CD4-positive, alpha-beta T cell treated with Interleukin-17A for 4 hours (primary cell): ENCODE measurements around the gene KAT2A.

ENCODE experiments used
- DNase-seq: peaks from one replicate; pipeline ENCODE4 v3.0.0-alpha.2; 2020; ENCODE audit warnings: mixed read lengths

Gene KAT2A

DNA sequence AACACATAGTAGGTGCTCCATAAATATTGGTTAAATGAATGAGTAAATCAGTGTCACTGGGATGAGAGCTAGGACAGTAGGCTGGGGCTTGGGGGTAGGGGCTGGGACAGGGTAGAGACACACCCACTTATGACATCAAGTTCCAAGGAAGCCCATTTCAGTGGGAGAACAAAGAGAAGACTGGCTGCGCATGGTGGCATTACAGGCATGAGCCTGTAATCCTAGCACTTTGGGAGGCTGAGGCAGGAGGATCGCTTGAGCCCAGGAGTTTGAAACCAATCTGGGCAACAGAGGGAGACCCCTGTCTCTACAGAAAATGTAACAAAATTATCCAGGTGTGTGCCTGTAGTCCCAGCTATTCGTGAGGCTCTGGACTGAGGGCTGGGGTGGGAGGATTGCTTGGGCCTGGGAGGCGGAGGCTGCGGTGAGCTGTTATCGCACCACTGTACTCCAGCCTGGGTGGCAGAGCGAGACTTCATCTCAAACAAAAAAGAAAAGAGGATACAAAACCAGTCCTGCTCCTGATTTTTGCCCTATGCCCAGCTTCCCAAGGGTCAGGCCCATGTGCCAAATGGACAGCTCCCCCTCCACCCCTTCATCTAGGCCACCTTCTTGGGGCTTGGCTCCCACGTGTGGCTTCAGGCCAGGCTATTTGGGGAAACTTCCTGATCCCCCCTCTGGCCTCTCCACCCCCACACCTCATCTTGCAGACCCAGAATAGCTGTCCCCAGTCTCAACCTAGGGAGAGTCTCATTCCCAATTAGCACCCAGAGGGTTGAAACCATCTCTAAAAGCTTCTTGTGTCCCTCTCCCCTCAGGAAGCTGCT is 30.0 kb downstream of the KAT2A start:
- DNase-seq = no peak

DNA sequence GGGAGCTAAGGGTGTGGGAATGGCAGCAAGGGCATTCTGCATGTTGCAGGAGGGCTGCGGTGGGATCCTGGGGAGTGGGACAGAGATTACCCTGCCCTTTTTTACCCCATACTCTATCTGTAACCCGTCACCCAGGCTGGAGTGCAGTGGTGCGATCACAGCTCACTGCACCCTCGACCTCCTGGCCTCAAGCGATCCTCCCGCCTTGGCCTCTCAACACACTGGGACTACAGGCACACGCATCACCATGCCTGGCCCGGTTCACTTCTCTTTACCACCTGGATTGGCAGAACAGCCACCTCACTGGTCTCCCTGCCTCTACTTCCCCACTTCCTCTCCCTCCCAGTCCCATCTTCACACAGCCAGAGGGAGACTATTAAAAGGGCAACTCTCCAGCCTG is 32.4 kb downstream of the KAT2A start:
- no peak for DNase-seq

DNA sequence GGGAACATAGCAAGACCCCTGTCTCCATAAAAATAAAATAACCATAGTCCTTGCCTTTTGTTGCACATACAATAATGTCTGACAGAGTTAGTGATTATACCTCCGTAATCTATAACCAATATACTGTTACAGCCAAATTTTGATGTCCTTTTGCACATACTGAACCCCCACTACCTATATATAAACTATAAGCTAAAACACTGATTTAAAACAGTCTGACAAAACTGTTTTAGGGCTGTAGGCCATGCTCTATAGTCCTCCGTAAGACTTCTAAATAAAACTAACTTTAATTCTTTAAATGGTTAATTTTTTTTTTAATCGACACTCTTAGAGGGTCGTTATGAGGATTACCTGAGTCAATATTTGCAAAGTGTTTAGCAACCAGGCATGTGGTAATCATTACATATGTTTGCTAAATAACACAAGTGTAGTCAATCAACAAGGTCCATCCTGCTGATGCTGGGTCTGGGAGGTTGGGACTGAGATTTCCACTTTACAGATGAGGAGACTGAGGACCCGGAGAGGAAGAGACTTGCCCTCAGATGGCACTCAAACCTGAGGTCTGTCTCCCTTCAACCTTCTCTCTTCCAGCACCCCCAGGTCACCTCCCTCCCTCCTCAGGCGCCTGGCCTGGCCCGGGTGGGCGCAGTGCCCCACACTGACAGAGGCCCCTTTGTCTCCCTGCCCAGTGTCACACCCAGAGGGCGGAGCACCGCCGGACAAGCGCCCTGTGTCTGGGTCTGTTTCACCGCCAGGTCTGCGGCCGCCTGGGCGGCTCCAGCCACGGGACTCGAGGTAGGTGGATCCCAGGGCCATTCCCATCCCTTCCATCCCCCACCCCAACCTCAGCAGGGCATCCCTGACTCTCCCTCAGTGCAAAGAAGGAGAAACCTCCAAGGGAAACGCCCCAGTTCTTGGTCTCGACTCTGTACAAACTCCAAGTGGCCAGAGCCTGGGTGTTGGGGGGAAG is 33.1 kb downstream of the KAT2A start:
- DNase-seq = no peak

DNA sequence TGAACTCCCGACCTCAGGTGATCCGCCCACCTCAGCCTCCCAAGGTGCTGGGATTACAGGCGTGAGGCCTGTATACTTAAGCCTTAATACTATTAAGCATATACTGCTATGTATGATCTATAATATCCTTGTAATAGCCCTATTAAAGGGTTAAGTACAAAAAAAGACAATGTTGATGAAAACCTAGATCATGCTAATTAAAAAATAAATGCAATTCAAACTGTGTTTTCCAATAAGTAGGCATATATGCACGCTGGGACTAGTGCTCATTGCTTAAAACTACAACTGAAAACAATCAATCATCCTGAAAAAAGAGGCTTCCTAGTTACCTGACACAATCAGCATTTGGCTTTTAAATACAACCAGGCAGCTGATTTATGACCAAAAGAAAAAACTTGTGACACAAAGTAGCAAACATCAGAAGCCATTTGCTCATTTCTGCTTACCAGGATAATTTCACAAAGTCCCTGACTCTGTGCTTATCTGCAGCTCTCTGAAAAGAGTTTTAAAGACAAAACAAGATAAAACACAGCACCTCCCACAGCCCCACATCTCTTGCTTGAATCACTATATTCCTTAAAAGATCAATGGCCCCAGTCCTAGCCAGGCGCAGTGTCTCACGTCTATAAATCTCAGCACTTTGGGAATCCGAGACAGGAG is 34.0 kb downstream of the KAT2A start:
- DNase-seq = no peak

DNA sequence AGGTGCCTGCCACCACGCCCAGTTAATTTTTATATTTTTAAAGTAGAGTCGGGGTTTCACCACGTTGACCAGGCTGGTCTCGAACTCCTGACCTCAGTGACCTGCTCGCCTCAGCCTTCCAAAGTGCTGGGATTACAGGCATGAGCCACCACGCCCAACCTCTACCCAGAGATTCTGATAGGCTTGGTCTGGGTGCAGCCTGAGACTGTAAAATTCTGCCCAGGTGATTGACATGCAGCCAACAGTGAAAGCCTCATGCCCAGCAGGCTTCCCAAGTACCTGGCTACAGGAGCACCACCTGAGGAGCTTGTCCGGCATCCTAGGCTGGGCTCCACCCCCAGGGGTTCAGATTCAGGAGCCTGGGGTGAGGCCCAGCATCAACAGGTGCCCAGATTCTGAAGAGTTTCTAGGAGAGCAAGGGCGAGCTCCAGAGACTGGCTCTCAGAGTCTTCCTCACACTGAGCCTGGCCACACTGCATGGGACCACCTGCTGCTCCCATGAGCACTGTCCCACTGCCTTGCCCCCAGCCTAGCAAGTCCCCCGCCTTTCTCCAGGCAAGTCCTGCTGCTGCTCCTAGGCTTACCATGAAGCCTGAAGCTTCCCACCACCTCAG is 39.5 kb downstream of the KAT2A start:
- no peak for DNase-seq

DNA sequence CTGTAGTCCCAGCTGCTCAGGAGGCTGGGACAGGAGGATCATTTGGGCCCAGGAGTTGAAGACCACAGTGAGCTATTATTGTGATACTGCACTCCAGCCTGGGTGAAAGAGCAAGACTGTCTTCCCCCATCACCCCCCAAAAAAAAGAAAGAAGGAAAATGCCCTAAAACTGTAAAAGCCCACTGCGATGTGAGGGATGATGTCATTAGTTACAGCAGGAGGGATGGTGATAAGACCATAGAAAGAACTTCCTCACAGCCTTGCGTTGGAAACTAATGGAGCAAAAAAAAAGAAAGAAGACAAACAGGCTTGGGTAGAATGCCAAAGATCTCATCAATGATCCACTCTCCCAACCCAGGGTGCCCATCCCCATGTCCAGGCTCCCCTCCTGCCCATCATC is 41.6 kb downstream of the KAT2A start:
- DNase-seq = no peak

DNA sequence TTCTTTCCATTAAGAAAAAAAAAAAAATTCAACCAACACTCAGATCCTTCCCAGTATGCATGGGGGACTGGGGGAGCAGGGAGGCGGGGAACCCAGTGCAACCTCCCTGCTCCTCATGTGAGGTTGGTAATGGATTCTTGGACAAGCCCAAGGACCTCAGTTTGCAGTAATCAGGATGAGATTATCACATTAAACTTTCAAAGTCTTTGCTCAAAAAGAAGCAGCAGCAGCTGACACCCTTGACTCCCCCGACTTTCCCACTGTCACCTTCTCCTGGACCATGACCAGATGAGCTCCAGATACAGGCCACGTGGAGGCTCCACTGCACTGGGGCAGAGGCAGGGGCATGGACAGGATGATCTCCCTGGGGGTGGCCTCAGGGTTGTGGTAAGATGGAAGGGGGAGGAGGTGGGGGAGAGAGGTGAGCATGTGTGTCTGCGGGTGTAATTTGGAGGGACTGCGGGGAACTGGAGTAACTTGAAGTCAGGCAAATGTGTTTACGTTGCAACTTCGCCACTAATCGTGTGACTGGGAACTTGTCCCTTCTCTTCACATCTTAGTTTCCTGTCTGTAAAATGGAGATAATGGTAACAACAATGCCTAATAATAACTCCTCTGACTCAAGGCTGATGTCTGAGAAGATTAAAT is 42.6 kb downstream of the KAT2A start:
- DNase-seq = no peak

DNA sequence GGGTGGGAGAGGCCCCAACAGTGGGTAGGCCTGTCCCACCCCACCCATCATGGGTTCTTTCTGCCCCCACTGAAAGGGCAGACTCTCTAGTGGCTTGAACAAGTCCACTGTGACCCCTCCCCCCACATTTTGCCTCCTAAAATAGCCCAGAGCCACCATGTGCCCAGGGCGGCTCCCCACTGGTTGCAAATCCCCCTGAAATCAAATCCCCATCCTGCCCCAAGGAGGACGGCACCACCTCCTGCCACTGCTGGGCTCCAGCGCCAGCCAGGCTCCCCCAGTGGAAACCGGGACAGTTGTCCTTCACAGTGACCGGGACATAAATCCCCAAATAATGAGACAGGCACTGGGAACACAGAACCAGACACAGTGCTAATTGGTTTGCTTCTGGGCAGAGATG is 43.4 kb downstream of the KAT2A start:
- no peak for DNase-seq

DNA sequence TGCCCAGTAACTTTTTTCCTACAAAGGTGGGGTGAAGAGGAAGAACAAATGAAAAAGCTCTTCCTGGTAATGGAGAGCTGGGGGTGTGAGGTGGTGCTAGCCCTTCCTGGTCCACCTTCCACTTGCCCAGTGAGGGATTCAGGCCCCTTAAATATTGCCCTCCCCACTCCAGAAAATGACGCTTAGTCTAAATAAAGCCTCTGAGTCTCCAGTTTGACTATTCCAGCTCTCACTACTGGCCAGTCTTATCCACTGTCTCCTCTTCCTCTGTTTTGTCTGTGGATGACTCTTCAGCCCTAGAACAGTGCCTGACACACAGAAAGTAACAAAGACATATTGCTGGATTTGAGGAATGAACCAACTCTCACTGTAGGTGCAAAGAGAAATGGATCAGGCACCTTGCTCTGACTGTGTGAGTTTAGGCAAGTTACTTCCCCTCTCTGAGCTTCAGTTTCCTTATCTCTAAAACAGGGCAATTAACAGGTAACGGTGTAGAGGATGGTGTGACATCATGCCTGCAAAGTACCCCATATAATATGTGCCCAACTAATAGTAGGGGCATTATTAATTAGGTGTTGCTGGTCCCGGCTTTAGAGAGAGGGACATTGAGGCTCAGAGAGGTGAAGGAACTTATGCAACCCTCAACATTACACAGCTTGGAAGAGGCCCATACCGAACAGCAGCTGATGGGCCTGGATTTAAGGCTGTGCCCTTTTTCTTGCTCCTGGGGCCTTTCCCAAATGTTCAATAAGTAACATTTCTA is 44.2 kb downstream of the KAT2A start:
- DNase-seq = no peak

DNA sequence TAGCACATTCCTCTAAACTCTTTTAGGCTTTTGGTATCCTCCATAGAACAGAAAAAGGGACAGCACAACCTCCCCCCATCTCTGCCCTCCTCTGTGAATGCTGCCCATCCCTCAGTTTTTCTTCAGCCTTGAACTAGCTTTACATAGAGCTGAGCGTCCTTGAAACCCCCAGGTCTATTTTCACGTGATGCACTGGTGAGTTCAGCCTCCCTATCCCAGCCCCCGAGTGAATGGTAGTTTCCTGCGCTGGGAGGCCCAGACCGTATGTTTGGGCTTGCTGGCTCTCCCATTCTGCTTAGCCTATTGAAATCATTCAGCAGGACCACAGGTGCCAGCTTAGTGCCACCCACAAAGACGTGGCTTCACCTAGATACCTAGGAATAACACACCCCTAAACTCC is 45.4 kb downstream of the KAT2A start:
- no peak for DNase-seq

DNA sequence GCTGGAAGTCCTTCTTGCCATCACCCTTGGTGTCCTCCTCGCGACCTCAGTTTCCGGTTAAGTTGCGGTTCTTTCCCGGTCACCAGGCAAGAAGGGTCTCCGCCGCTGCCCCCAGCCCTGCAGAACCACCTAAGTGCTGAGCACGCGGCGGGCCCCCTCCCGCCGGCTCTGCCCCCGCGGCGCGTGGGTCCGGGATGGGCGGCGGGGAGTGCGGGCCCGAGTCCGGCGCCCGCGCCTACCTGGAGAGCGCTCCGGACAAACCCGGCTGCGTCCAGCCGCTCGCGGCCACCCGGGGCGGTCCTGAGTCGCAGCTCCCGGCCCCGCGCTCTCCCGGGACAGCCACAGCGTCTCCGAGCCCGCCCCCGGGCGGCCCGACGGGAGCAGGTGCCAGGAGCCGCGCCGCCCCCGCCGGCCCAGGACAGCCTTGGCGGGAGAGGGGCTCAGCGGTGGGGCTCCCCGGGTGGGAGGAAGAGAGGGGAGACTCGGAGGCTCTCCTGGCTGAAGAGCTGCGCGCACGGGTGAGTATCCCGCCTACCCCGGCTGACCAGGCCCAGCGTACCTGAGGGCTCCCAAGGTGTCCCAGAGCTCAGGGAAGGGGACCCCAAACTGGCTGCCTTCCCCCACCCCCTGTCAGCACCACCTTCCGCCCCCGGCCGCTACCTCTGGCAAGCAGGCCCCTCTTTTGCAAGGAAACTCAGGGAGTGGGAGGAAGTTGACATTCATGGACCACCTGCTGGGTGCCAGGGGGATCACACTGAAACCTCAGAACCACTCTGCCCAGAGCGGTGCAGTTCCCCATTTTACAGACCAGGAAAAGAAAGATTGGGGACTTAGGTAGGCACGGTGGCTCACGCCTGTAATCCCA is 48.6 kb downstream of the KAT2A start:
- DNase-seq = no peak

DNA sequence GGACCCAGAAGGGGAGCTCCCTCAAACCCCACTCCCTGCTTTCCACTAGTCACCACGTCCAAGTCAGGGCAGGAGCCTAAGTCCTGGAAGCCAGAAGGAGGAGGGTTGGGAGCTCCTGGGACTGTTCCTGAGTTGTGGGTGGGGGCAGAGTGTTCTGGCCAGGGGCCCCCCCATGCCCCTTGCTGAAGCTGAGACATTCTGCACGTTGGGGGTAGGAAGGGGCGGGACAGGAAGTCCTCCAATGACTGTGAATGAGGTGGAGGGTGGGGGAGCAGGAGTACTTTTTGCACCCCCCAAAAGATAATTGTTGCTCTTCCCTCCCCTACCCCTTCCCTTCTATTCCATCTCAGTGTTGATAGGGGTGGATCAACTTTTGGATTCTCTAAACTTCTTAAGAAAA is 49.4 kb downstream of the KAT2A start:
- no peak for DNase-seq

DNA sequence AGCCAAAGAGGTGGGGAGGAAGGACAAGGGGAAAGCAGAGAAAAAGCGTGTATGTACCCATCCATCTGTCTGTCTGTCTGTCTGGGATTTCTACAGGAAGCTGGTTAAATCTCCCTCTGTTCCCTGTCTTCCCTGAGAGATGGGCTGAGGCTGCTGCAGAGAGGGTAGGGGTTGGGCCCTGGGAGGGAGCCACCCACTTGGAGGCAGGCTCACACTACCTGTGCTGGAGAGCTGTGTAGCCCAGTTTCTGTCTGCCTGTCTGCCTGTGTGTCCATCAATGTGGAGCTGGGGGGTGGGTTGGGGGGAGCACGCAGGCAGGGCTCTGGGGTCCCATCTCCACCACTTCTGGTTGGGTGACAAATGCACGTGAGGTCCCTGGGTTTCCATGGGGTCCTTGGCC is 52.2 kb downstream of the KAT2A start:
- DNase-seq = no peak

DNA sequence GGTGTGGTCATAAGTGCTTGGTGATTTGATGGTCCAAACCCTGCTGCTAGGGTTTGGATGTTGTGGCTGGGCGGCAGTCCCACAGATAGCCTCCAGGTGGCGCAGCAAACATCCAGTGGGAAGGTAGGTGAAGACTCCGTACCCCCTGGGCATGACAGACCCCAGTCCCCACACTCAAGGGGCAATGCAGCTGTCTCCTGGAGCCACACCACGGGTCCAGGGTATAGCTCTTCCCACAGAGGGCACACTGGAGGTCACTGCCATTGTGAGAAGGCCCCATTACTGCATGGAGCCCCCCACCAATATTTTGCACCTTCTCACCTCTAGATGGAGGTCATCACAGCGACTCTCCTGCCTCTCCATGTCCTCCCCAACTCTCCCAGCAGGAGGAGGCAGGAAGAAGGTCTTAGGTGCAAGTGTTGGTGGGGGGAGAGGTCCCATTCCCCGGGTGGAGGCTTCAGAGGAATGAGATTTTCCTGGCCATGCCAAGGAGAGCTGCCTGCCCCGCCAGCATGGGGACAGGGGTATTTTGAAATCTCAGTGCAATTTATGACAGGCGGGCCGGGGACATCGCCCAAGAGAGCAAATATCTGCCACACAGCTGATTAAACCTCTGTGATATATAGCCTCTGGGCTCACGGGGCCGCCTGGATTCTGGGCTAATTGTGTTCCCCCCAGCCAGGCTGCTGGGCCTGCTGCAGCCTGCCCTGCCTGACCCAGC is 53.6 kb downstream of the KAT2A start:
- DNase-seq = peak; percentile 81

DNA sequence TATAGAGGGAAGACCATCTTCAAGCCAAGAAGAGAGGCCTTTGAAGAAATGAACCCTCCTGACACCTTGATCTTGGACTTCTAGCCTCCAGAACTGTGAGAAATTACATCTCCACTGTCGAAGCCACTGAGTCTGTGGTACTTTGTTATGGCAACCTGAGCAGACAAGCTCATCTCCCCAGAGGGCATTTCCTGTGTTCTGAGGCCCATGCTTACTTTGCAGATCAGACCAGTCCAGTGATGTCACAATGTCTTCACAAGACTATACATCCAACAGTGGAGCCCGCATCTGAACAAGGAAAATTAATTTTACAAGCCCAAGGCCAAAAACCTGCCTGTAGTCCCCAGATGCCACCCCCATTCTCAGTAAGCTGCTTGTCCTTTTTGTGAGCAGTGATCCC is 56.0 kb downstream of the KAT2A start:
- DNase-seq = no peak
